ENCODE measurements around the gene RPS6KA2.

RPS6KA2 gene

GRCh38 chr6:166627033-166627874, at the start of gene RPS6KA2:
Gene RPS6KA2, minus strand, starts transcription at chr6:166627251. Its CDS starts 232 bp downstream, at chr6:166627019.
- intact Hi-C loops (cut with DNase I; ENCODE audit: low total_unique reads) = loop anchor here (5.0 kb wide), 1 partner anchor 245 kb away; the partner anchor contains the start of gene MPC1
- DNase-seq = peak; percentile 100
- H3K36me3 ChIP-seq = no peaks in the 10 kb centered on the region
- peaks cover 0 to 7% of the 10 kb centered on the region in 2 donors for H3K27me3 ChIP-seq
- TF ChIP-seq, protein P1, sequence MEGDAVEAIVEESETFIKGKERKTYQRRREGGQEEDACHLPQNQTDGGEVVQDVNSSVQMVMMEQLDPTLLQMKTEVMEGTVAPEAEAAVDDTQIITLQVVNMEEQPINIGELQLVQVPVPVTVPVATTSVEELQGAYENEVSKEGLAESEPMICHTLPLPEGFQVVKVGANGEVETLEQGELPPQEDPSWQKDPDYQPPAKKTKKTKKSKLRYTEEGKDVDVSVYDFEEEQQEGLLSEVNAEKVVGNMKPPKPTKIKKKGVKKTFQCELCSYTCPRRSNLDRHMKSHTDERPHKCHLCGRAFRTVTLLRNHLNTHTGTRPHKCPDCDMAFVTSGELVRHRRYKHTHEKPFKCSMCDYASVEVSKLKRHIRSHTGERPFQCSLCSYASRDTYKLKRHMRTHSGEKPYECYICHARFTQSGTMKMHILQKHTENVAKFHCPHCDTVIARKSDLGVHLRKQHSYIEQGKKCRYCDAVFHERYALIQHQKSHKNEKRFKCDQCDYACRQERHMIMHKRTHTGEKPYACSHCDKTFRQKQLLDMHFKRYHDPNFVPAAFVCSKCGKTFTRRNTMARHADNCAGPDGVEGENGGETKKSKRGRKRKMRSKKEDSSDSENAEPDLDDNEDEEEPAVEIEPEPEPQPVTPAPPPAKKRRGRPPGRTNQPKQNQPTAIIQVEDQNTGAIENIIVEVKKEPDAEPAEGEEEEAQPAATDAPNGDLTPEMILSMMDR (IDR thresholded peaks at IDR 0.05) = no peak
- peak within 1 kb of the TSS; percentile 80 to 83 for H3K4me3 ChIP-seq
- H3K4me1 ChIP-seq = peaks cover 0 to 35% (median 8%) of the 10 kb centered on the region in 4 donors
- H3K27ac ChIP-seq = peak within 1 kb of the TSS; percentile 80 to 81
- H3K9me3 ChIP-seq = no peaks in the 10 kb centered on the region

- Histone ChIP-seq H3K36me3 (no peaks in the 10 kb centered on the region), H3K4me1 (peaks cover 0 to 18% (median 8%) of the 10 kb centered on the region in 4 donors), H3K4me3 (no peak overlapping the region), H3K27me3 (peaks cover 0 to 11% of the 10 kb centered on the region in 2 donors), H3K27ac (no peak overlapping the region), H3K9me3 (no peaks in the 10 kb centered on the region)
- DNase-seq = no peak
- intact Hi-C loops (cut with DNase I; ENCODE audit: low total_unique reads) = no loop called here
- TF ChIP-seq, protein P1 (IDR thresholded peaks at IDR 0.05) = no peak
Measured at GRCh38 chr6:166676270-166676860, 49.3 kb upstream of the RPS6KA2 start.

DNA sequence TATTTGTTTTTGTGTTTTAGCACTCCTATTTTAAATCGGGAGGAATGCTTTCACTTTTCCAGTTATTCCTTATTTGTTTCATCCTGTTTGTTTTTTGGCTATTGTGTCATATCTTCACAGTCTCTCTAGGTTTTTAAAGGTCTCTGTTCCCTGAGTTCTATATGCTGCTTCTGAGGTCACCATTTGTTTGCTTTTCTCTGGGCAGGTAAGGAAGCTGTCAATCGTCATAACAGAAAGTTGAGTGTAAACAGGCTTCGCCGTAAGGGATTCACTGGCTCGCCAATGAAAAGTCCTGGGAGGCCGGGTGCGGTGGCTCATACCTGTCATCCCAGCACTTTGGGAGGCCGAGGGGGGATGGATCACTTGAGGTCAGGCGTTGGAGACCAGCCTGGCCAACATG, 48.7 kb upstream of the RPS6KA2 start:
- Histone ChIP-seq H3K36me3 (no peaks in the 10 kb centered on the region), H3K27ac (no peak overlapping the region), H3K4me3 (no peak overlapping the region), H3K9me3 (no peaks in the 10 kb centered on the region), H3K27me3 (peaks cover 0 to 17% of the 10 kb centered on the region in 2 donors), H3K4me1 (peaks cover 0 to 18% (median 8%) of the 10 kb centered on the region in 4 donors)
- DNase-seq = no peak
- intact Hi-C loops (cut with DNase I; ENCODE audit: low total_unique reads) = no loop called here
- TF ChIP-seq, protein P1 (IDR thresholded peaks at IDR 0.05) = no peak

DNA sequence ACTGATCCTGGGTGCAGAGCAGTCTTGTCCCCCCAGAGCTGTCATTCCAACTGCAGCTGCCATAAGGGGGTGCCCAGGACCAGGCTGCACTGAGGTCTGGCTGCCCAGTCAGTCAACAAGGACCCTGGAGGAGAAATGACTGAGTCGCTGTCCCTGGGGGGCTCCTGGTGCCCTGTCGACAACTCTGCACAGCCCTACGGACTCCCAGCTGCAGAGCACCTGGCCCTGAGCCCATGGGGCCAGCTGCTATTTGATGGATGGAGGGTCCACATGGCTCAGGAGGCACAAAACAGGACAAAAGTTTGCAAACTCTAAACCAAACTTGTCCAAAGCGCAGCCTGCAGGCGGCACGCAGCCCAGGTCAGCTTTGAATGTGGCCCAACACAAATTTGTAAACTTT, 46.3 kb upstream of the RPS6KA2 start:
- DNase-seq = no peak
- Histone ChIP-seq H3K27me3 (peaks cover 0 to 29% of the 10 kb centered on the region in 2 donors), H3K27ac (no peak overlapping the region), H3K4me1 (peaks cover 0 to 18% (median 8%) of the 10 kb centered on the region in 4 donors), H3K36me3 (no peaks in the 10 kb centered on the region), H3K9me3 (no peaks in the 10 kb centered on the region), H3K4me3 (no peak overlapping the region)
- TF ChIP-seq, protein P1 (IDR thresholded peaks at IDR 0.05) = no peak
- intact Hi-C loops (cut with DNase I; ENCODE audit: low total_unique reads) = no loop called here

DNA sequence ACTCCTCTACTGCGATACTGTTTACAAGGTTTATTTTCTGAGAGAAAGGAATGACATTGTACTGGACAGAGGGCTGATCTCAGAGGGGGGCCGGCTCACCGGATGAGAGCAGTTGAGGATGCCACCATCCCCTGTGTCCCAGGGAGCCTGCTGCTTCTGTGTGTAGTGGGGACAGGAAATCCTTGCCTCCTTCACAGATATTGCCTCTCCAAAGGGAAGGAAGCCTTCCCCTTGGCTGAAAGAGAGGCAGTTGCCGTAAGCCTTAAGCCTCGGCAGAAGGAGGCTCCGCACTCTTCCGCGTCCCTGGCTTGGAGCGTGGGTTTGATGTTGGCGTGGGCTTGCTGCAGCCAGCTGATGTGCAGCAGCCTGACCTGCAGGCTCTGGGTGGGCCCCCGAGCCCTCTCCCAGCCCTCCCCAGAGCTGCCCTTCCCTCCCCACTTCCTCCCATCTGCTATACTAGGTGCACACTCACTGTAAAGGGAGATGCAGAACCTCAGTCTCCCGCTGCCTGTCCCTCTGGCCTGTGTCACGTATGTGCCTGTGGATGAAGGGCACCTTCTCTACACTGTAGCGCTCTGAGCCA, 45.7 kb upstream of the RPS6KA2 start:
- TF ChIP-seq, protein P1 (IDR thresholded peaks at IDR 0.05) = no peak
- intact Hi-C loops (cut with DNase I; ENCODE audit: low total_unique reads) = no loop called here
- DNase-seq = no peak
- peaks cover 0 to 32% of the 10 kb centered on the region in 2 donors for H3K27me3 ChIP-seq
- no peak overlapping the region for H3K4me3 ChIP-seq
- H3K4me1 ChIP-seq = peaks cover 0 to 18% (median 8%) of the 10 kb centered on the region in 4 donors
- no peak overlapping the region for H3K27ac ChIP-seq
- H3K9me3 ChIP-seq = no peaks in the 10 kb centered on the region
- H3K36me3 ChIP-seq = no peaks in the 10 kb centered on the region
